ENCODE data around the gene KCP. TPM values are rescaled to one million over a fixed set of nuclear protein-coding genes. Genes with fewer than 3 reads are reported as not detected.

The KCP gene
- total RNA-seq, 1 experiment from 2014 or later = 2.7 TPM

- Mint-ChIP-seq H3K9me3 (no peaks in the 10 kb centered on the region), H3K4me3 (peak overlapping the region; percentile 77), H3K4me1 (peaks cover 39% of the 10 kb centered on the region), H3K36me3 (no peaks in the 10 kb centered on the region), H3K27me3 (ENCODE audit: low read depth) (peaks cover 32% of the 10 kb centered on the region), H3K27ac (no peak overlapping the region)
- TF ChIP-seq TCF7 (CRISPR knock-in tag; IDR thresholded peaks at IDR 0.05; ENCODE audit: low read depth) = no peak
- no peak for TF ChIP-seq HMGA2 (CRISPR knock-in tag; IDR thresholded peaks at IDR 0.05)
- TF ChIP-seq SP1 (CRISPR knock-in tag; conservative IDR thresholded peaks at IDR 0.05) = 0 out of 2 replicates have a peak, but pooled peaks have one; percentile 15
- peak; percentile 14 for TF ChIP-seq MYBL2 (CRISPR knock-in tag; IDR thresholded peaks at IDR 0.05)
- ChIA-PET POLR2A (interaction anchor here (0.6 to 1.6 kb wide), 10 partner anchors 9 to 278 kb away, joined by 3 to 6 read pairs (median 3); partner anchors contain the start of gene CALU), CTCF (interaction anchor here (0.6 to 5.8 kb wide), 15 partner anchors 10 to 450 kb away, joined by 3 to 97 read pairs (median 5); partner anchors contain the start of gene ATP6V1F)
- DNase-seq (ENCODE audit: low spot score) (peak; percentile 55), ATAC-seq (peak; percentile 21)
Measured at GRCh38 chr7:128831178-128831993, 79.1 kb downstream of the KCP start.

- CTCF ChIA-PET = interaction anchor here (0.6 to 5.8 kb wide), 12 partner anchors 11 to 449 kb away, joined by 3 to 97 read pairs (median 8); partner anchors contain the start of gene ATP6V1F
- POLR2A ChIA-PET = interaction anchor here (0.9 to 1.2 kb wide), 4 partner anchors 8 to 59 kb away, joined by 3 read pairs; no protein-coding TSS in a partner anchor
- Mint-ChIP-seq H3K27me3 (ENCODE audit: low read depth) (peaks cover 32% of the 10 kb centered on the region), H3K4me1 (peaks cover 39% of the 10 kb centered on the region), H3K9me3 (no peaks in the 10 kb centered on the region), H3K4me3 (peak within 1 kb of the TSS; percentile 77), H3K27ac (no peak within 1 kb of the TSS), H3K36me3 (no peaks in the 10 kb centered on the region)
- DNase-seq (ENCODE audit: low spot score) (peak; percentile 45), ATAC-seq (peak; percentile 2; the same call in 1 of the 2 replicates)
- TF ChIP-seq ZSCAN18 (CRISPR knock-in tag; IDR thresholded peaks at IDR 0.05) = no peak
- TF ChIP-seq FOXK1 (CRISPR knock-in tag; IDR thresholded peaks at IDR 0.05) = peak; percentile 86
- no peak for TF ChIP-seq RELA (CRISPR knock-in tag; IDR thresholded peaks at IDR 0.05; ENCODE audit: borderline replicate concordance)
- TF ChIP-seq ETV6 (CRISPR knock-in tag; IDR thresholded peaks at IDR 0.05) = peak; percentile 95
- TF ChIP-seq JAZF1 (CRISPR knock-in tag; IDR thresholded peaks at IDR 0.05) = no peak
- TF ChIP-seq NFE2L1 (CRISPR knock-in tag; IDR thresholded peaks at IDR 0.05) = peak; percentile 71; the same call in 1 of the 2 replicates
- peak; percentile 63; the same call in 1 of the 2 replicates for TF ChIP-seq USF1 (CRISPR knock-in tag; IDR thresholded peaks at IDR 0.05)
- no peak for TF ChIP-seq NR3C1 (CRISPR knock-in tag; conservative IDR thresholded peaks at IDR 0.05; ENCODE audit: low read depth)
- TF ChIP-seq MAX (CRISPR knock-in tag; IDR thresholded peaks at IDR 0.05) = peak; percentile 96
- no peak for TF ChIP-seq ZNF138 (CRISPR knock-in tag; conservative IDR thresholded peaks at IDR 0.05)
- 0 out of 2 replicates have a peak, but pooled peaks have one; percentile 57 for TF ChIP-seq ATF1 (CRISPR knock-in tag; IDR thresholded peaks at IDR 0.05)
- TF ChIP-seq ESRRA (CRISPR knock-in tag; IDR thresholded peaks at IDR 0.05; ENCODE audit: borderline replicate concordance) = peak; percentile 81; the same call in 1 of the 2 replicates
- no peak for TF ChIP-seq CDX4 (CRISPR knock-in tag; IDR thresholded peaks at IDR 0.05; ENCODE audit: borderline replicate concordance)
- TF ChIP-seq GABPB1 (CRISPR knock-in tag; IDR thresholded peaks at IDR 0.05) = no peak
- no peak for TF ChIP-seq RORB (CRISPR knock-in tag; IDR thresholded peaks at IDR 0.05)
- TF ChIP-seq JUN (CRISPR knock-in tag; IDR thresholded peaks at IDR 0.05) = peak; percentile 83; the same call in 1 of the 2 replicates
- TF ChIP-seq AR (CRISPR knock-in tag; IDR thresholded peaks at IDR 0.05) = no peak
- TF ChIP-seq MYBL2 (CRISPR knock-in tag; IDR thresholded peaks at IDR 0.05) = peak; percentile 46
- 0 out of 2 replicates have a peak, but pooled peaks have one; percentile 46 for TF ChIP-seq ELF4 (CRISPR knock-in tag; IDR thresholded peaks at IDR 0.05; ENCODE audit: low read depth)
- peak; percentile 46; the same call in 1 of the 2 replicates for TF ChIP-seq SMAD4 (CRISPR knock-in tag; IDR thresholded peaks at IDR 0.05)
- no peak for TF ChIP-seq NR1H2 (CRISPR knock-in tag; IDR thresholded peaks at IDR 0.05)
- TF ChIP-seq NR2C2 (CRISPR knock-in tag; IDR thresholded peaks at IDR 0.05) = 0 out of 2 replicates have a peak, but pooled peaks have one; percentile 26
Measured at GRCh38 chr7:128830231-128831177, 80.0 kb downstream of the KCP start, which contains the start of gene FLNC. Gene FLNC, plus strand, starts transcription at chr7:128830406. Its CDS starts 232 bp downstream, at chr7:128830638.
